Left colon (tissue), 2 donors: ENCODE data around the gene CENPX. TPM values are rescaled to one million over a fixed set of nuclear protein-coding genes. Genes with fewer than 3 reads are reported as not detected.

ENCODE experiments used
- ATAC-seq: fragments of 200-7000 bp; cut with Tn5 transposase; one replicate; pipeline ENCODE4 v1.9.1; 2020; ENCODE audit warnings: mild to moderate bottlenecking, moderate library complexity
- DNase-seq, 2 donors: peaks; one replicate each; pipeline ENCODE4 v3.0.0-alpha.2; 2020
- intact Hi-C, 2 donors: fragments of 100-400 bp; cut with DNase I in 1 of 2; cut with micrococcal nuclease in 1 of 2; formaldehyde crosslinking; loops; one replicate each; pipeline versions ENCODE4 v1.11.2 to v1.14.0; 2022; cut with DNase I, micrococcal nuclease
- total RNA-seq, 2 donors: library from RNA; stranded (reverse); fragmentation: NEBNext Ultra II Directional; extraction: Animal tissue kit (Norgen Biotek cat#: 25700); gene quantifications; one replicate each; pipeline ENCODE4 v1.2.1, GENCODE V29; 2021
- donor health status: DM: no; HTN: no; CAD: no.
- donor health status: DM: yes; HTN: yes; CAD: no.

The CENPX gene
- total RNA-seq, 2 donors from 2014 or later, result 83.3 to 127 TPM

DNA sequence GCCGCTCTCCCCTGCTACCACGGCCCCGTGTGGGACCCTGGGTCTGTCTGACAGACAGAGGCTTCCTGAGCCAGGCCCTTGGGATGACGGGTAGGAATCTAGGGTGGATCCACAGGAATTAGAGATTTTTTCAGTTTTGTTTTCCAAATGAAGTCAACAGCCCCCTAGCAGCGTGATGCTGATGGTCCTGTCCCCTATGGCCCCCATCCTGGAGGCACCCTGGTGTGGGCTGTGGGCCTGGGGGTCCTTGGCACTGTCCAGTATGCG lies 15.5 kb downstream of the CENPX start:
- intact Hi-C loops, result no loop called here
- ATAC-seq, result no peak

DNA sequence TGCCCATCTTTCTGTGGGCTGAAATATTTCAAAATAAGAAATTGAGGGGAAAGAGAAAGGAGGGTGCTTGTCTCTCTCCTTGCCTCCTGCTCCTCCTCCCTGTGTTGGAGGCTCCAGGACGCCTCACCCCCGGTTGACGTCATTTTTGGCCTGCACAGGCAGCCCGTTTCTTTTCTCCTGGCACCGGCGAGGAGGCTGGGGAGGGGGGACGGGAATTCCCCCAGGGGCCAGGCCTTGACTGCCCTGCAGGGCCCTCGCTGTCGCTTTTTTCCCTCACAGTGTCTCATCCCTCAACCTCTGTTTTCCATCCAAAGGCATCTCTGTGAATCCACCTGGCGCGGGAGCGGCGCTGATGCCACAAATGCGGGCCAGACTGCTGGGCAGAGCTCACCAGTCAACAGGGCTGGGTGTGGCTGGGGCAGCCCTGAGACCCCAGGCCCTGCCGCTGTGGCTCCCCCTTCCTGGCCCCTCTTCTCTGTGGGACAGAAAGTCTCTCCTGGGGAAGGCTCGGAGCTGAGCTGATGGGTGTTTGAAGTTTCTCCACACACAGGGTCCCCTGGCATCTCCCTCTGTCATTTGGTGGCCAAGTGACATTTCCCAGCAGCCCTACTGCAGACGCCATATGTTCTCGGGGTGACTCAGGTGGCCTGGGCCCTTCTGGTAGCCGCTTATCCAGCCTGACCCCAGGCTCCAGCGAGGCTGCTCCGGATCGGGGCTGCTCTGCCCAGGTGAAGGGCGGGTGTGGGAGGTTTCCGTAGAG lies 16.0 kb downstream of the CENPX start:
- ATAC-seq (no peak), DNase-seq (no peak)
- intact Hi-C loops, result no loop called here

More for the DNA sequence above, 15.5 kb downstream of the CENPX start:
- DNase-seq, result no peak

DNA sequence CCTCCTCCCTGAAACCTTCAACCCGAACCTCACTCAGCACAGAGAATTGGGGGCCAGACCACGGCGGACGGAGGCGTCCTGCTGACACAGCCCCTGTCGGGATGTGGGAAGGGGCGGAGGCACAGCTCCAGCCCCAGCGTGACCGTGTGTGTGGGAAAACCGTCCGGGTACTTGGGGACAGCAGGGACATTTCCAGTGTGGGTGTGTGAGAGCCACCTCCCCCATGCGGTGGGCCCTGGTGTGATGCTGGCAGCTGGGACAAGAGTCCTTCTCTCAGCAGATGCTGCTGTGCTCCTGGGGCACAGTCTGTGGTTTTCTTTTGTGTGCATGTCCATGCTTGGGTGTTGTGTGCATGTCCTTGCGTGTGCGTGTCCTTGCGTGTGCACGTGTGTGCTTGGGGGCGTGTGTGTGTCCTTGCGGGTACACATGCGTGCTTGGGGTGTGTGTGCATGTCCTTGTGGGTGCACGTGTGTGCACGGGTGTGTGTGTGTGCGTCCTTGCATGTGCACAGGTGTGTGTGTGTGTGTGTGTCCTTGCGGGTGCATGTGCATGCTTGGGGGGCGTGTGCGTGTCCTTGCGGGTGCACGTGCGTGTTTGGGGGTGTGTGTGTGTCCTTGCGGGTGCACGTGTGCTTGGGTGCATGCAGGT lies 16.9 kb downstream of the CENPX start:
- DNase-seq, result no peak
- no peak for ATAC-seq
- intact Hi-C loops, result no loop called here

DNA sequence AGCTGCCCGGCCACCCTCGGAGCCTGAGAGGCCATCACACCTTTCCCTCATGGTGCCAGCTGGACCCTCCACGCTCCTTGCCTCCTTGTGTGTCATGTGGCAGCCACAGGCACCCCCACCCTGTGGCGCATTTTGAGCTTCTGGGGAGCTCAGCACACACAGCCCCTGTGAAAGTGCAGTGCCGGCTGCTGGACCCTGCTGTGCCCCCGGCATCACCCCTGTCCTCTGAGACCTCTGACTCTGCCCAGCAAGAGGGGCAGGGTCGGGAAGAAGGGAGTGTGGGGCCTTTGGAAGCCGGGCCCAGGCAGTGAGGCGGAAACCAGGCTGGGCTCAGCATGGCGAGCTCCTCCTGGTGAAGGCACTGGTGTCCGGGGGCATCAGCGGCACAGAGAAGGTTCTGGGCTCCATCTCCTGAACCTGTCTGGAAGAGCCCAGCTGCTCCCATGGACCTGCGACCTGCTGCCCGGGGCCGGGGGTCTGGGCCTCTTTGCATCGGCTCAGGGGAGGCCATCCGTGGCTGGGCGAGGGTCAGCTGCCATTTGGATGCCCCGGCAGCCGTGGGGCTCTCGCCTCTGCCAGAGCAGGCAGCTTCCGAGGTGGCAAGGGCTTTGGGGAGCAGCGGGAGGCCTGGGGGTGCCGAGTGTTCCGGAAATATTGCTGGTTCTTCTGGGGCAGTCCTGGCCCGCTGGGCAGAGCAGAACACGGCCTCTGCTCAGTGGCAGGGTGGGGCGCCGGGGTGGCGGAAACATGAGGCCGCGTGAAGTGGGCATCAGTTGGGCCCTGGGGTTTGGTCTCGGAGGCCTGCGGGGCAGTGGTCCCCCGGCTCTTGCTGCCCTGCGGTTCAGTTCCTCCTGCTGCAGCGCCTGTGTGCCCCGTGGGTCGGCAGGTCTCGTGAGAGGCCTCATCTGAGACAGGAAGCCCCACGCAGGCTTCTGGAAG lies 17.9 kb downstream of the CENPX start:
- ATAC-seq (no peak), DNase-seq (no peak)
- intact Hi-C loops, result no loop called here

DNA sequence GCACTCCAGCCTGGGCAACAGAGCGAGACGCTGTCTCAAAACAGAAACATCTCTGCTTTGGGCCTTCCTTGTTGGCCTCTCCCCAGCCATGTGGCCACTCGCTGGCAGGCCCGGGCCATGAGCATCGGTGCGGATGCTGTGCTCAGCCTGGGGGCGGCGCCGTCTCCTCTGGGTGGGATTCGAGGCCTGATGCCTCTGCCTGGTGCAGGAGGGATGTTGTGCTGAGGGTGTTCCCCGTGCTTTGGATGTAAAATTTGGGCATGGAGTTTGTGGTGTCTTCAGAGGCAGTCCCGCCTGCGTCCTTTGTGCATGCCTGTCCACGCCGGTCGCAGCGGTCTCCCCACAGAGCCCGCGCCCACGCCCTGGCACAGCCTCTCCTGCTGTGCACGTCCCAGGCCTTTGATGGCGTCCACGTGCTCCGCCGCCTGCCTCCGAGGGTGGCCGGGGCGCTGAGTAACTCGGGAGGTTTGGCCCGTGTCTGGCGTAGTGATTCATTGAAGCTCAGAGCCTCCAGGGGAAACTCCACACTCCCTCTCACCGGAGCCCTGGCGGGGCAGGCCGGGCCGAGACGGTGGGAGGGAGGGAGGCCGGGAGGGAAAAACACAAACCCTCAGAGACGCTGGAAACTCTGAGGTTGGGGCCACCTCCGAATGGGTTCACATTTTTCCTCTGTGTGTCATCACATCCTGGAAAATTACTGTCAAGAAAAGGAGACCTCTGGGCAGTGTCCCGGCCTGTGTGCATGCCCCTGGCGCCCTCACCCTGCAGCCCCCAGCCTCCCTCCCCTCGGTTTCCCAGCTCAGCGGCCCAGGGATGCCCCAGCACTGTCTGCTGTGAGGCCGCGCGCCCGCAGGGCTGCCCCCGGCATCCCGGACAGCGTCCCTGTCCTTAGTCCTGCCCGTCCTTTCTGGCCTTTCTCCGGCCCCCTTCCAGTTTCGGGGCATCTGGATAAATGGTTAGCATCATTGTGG lies 19.0 kb downstream of the CENPX start:
- intact Hi-C loops, result no loop called here
- peak in 1 of 2 donors; percentile 35 for DNase-seq
- peak; percentile 11 for ATAC-seq

DNA sequence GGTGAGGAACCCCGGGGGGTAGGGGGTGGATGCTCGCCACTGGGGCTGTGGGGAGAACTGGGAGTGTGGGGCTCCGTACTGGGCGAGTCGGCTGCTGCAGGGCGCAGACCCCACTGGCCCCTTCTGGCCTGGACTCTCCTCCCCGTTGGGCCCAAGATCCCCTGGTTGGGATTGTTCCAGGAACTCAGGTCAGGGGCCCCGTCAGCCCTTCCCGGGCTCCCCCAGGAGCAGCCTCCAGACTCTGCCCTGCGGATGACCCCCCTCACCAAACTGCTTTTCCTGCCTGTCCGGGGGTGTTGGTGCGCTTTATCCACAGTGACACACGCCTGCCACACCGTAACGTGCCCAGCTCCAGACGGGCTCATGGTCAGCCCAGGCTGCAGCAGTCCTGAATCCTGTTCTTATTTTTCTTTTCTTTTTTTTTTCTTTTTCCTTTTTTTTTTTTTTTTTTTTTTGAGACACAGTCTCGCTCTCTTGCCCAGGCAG lies 21.1 kb downstream of the CENPX start:
- ATAC-seq (no peak), DNase-seq (no peak)
- intact Hi-C loops, result no loop called here

DNA sequence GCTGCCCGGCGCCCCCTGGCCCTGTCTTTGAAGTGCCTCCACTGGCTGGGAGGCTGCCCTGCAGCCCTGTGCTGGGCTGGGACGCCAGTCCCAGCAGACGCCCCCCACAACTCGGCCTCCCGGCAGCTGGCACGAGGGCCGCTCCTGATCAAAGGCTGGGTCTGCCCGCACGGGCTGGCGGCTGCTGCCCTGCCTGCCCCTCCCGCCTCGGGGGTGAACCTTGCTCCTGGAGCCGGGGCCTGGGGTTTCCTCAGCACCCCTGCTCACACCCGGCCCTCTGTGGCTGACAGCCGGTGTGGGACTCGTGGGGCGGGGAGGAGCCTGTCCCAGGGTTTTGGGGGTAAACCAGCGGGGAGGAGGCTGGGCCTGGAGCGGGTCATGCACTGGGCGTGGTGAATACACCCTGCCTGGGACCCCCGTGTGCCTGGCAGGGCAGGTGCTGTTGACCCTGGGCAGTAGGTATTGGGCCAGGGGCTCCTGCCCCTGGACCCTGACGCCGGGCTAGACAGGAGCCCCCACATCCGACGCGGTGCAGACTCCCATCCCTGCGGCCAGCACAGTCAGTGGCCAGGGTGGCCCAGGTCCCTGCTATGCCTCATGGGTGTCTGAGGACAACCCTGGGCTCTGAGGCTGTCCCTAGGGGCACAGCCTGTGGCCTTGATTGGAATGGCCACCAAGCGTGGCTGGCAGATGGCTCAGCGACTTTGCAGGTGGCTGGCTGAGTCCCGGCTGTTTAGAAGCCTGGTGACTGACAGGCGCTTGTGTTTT lies 21.7 kb downstream of the CENPX start:
- DNase-seq, result no peak
- ATAC-seq, result peak; percentile 71
- intact Hi-C loops, result no loop called here

DNA sequence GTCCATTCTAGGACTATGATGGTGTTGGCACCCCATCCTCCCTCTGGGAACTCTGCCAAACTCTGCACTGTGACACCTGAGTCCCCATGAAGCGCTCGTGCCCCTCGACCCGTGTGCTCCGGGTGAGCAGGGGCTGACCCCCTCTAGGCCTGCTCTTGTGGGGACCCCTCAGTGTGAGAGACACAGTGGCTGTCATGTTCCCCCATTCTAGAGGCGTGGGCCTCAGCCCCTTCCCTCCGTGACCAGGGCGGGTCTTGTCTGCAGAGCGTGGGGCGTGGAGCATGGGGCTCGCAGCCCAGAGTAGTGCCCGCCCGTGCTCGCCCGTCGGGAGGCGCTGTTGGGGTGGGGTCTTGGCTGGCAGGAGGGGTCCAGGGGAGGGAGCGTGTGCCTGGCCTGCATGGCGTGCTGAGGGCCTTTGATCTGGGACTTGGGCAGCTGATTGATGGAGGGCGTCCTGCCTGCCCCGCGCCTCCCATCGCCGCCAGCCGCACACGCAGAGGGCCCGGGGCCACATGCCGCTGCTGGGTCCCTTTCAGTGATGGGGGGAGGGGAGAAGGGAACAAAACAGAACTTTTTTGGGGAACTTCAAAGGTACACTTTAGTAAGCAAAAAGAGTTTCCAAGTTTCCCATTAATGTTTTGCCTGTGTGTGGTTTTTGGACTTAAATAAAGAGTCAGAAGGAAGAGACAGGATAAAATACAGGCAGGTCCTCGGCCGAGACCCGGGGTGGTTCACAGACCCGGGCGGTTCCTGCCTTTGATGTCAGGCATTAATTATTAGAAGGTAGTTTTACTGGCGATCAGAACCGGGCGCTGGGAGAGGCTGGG lies 22.5 kb downstream of the CENPX start:
- no peak for DNase-seq
- intact Hi-C loops, result no loop called here
- peak; percentile 16 for ATAC-seq

DNA sequence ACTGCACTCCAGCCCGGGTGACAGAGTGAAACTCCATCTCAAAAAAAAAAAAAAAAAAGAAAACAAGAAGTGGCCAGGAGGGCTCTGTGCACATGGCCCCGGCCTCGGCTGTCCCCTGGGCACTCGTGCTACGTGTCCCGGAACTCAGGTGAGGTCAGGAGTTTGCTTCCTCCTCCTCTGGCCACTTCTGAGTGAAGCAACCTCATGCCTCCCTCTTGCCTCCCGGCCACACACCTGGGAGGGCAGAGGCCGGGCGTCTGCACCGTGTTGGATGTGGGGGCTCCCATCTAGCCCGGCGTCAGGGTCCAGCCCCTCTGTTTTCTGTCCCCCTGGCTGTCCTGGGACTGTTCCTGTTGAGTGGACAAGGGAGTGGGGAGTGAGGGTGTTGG lies 23.1 kb downstream of the CENPX start:
- intact Hi-C loops, result no loop called here
- no peak for ATAC-seq
- DNase-seq, result no peak

DNA sequence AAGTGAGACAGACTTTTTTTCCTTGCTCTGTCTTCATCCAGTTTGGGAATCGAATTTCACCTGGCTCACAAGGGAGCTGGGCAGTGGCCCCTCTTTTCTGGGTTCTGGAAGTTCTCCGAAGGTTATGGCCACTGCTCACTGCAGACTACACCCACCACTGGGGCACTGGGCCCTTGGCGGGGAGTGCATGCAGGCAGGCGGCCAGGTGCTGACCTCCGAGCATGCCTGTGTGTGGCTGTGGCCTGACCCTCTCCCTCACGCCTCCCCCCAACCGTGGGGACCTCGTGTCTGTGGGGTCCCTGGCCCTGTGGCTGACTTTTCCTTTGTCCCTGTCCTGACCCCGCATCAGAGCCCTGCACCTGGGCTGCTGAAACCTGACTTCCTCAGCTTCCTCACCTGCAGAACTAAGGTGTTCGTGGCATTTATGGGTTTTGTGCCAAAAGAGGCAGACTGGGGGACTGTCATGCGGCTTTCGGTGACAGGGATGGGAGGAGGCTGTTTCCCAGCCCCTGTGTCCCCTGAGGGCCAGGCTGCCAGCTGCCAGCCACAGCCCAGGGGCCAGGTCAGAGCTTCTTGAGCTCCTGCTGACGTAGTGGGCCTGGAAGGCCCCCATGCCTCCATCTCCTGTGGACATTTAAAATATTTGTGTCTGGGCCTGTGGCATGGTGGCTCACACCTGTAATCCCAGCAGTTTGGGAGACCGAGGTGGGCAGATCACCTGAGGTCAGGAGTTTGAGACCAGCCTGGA lies 23.8 kb downstream of the CENPX start:
- ATAC-seq, result no peak
- no peak for DNase-seq
- intact Hi-C loops, result no loop called here

DNA sequence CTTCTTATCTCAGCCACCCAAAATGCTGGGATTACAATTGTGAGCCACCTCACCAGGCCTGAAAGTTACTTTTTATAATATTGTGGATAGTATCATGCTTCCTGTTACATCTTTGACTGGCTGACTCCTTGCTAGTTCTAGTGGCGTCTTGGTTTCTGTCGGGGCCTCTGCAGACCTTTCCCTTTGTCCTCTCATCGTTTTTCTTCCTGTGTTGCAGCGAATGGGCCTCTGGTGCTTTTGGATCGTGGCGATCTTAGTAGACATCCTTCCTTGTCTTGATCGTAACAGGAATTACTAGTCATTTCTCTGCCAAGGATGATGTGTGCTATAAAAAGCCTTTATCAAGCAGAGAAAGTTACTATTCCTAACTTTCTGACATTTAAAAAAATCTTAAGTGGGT lies 24.5 kb downstream of the CENPX start:
- ATAC-seq (no peak), DNase-seq (no peak)
- intact Hi-C loops, result no loop called here

DNA sequence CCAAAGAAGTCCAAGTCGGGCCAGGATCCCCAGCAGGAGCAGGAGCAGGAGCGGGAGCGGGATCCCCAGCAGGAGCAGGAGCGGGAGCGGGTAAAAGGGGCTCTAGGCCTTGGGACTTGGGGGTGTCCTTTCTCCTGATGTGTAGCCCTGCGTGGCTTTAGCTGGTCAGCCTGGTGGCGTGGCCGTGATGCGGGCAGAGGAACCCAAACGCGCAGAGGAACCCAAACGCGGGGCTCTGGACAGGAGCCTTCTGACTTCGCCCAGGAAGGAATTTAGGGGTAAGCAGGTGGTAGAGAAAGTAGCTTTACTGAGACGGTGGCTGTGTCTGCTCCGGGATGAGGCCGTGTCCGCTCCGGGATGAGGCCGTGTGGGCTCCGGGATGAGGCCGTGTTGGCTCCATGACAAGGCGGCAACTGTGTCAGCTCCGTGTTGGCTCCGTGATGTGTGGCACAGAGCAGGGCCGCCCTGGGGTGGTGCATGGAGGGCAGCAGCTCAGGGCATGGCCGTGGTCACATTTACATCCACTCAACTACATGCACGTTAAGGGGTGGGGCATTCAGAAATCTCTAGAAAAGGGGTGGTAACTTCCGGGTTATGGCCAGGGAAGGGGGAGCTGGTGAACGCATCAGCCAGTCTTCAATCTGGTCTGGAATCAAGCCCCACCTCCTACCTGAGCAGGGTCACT lies 25.8 kb downstream of the CENPX start:
- intact Hi-C loops, result no loop called here
- ATAC-seq (no peak), DNase-seq (no peak)

DNA sequence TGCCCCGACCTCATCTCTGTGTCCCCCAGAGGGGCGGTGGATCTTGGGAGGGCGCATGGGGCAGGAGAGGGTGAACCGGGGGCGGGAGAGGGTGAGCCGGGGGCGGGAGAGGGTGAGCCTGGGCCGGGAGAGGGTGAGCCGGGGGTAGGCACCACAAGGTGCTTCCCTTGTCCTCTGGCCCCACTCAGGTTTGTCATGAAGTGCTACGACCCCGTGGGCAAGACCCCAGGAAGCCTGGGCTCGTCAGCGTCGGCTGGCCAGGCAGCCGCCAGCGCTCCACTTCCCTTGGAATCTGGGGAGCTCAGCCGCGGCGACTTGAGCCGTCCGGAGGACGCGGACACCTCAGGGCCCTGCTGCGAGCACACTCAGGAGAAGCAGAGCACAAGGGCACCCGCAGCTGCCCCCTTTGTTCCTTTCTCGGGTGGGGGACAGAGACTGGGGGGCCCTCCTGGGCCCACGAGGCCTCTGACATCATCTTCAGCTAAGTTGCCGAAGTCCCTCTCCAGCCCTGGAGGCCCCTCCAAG lies 26.4 kb downstream of the CENPX start:
- intact Hi-C loops, result no loop called here
- no peak for ATAC-seq

DNA sequence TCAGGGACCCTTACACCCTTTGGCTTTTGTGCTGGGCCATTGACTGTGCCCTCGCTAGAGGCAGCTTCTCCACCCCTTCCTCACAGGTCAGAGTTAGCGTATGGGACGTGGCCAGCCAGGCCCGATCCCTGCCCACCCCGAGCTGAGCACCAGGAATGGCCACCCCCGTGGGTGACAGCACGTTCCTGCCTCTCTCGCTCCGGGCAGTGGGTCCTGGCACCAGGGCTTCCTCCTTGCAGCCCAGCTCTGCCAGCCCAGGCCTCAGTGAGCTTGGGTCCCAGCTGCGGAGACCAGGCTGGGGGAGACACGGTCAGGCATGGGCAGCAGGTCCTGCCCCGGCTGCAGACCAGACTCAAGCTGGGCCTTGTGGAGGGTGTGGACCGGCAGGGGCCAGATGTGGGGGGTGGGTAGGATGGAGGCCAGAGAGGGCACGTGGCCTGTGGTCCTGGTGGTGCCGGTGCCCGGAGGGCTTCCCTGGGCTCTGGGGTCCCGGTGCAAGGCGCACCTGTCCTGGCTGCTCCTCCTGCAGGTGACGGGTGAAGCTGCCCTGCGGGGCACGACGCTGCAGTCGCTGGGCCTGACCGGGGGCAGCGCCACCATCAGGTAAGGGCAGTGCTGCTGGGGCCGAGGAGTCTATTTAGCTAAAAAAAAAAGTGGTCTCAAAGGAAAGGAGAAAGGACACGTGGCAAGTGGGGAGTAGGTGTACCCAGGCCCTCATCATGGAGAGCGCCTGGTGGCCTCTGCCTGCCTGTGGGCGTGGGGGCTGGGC lies 27.0 kb downstream of the CENPX start:
- intact Hi-C loops, result no loop called here
- DNase-seq (no peak), ATAC-seq (no peak)

More for the DNA sequence above, 26.4 kb downstream of the CENPX start:
- DNase-seq, result no peak
